NCI-H748 (cell line): Measurements from ENCODE around the gene FMN2.
"Not testable (repeated sequence)": the region's sequence is repeated elsewhere in the genome, so short reads cannot be mapped to it uniquely, and the experiment has no call there.

Experiments
- DNase-seq: peaks from one replicate; lab custom pipeline; 2025; ENCODE audit not compliant: unreplicated experiment; lab: John Stamatoyannopoulos, UW

Gene FMN2

DNA sequence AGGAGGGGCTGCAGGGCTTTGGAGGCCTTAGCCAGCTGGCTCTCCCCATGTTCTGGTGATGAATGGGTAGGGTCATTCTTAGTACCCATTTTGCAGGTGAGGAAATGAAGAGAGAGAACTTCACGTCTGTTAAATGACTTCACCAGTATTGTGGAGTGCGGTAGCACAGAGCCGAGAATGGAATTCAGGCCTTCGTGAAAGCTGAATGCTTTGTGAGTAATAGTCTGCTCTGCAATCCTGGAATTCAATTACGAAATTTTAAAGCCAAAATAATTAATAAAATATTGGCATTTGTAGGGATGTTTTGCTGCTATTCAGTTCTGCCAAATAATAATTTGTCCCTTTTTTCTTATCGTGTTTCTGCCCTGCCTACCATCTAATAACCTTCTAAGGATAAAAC lies 322.6 kb downstream of the FMN2 start:
- DNase-seq = no peak

DNA sequence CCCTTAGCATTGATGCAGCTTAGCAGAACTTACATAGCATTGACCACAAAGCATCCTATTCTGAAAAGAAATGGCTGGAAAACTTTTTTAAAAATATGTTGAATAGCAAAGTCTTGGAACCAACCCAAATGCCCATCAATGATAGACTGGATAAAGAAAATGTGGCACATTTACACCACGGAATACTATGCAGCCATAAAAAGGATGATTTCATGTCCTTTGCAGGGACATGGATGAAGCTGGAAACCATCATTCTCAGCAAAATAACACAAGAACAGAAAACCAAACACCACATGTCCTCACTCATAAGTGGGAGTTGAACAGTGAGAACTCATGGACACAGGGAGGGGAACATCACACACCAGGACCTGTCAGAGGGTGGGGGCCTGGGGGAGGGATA lies 323.3 kb downstream of the FMN2 start:
- not testable (repeated sequence) for DNase-seq

DNA sequence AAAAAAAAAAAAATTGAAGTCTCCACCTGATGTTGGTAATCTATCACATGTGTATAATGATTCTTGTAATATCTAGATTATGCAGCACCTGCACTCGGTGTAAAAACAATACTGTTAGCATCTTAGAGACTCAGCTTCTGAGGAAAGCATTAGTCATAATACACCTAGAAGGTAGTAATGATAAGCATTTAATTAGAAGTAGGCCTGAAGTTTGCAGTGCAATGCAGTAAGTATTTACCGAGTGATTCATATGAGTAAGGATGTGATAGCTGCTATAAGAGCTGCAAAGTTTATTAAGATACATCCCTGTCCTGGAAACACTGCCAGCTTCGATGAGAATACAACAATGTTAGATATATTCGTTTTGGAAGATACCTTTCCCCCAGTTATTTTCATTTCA lies 323.8 kb downstream of the FMN2 start:
- DNase-seq = no peak

DNA sequence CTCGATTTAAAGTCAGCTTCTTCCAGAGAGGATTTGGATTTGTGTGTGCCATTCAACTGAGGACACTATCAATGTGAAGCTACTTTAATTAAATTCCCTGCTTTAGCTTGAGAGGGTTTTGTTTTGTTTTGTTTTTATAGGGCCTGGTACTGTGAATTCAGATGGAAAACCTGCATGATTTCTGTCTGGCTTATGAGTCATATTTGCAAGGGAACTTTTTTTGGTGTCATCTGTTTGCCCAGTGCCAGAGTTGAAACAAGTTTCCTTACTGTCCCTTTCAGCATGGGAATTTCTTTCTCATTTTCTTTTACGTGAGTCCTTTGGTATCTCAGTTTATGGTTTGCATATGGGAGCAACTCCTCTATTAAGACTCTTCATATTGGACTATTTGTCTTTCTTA lies 325.6 kb downstream of the FMN2 start:
- DNase-seq = no peak

DNA sequence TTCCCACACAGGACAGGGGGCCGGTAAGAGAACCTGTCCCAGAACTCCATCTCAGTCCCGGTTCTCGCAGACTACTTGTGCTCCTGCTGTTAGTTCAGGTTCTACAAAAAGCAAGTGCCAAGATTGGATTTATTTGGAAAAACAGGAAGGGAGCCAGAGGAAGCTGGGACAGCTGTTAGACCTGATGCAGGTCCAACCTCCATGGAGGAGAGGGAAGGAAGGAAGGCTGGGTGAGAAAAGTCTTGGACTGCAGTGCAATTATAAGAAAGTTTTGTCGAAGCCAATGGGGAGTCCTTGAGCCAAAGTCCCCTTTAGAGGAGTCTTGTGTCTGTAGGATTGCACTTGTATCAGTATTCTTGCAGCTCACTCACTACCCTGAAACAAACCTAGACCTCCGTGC lies 329.1 kb downstream of the FMN2 start:
- no peak for DNase-seq

DNA sequence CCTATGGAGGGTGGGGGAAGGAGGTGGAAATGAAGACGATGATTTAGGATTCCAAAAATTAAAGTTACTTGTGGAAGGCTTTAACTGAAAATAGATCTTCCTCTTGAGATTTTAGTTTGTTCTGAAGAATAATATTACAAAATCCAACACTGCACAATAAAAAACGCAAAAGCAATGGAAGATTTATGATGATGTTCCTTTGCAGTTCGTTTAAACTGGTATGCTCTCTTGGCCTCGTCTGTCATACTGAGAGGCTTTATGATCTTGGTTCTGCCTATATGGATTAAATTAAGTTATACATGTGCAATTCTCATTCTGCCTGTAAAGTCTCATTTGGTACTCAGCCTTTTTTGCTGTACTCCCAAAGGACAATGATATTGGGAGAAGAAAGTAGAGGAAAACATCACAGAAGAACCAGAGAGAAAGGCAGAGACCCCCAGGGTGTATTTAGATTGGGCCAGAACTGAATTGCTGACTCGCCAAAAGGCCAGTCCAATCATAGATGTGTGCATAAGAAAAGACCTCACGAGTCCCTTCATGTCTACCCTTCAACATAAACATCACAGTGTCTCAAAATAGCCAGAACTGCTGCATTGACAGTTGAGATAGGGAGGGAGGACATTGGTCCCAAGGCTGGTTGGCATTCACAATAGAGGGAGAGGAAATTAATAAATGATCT lies 331.7 kb downstream of the FMN2 start:
- no peak for DNase-seq

DNA sequence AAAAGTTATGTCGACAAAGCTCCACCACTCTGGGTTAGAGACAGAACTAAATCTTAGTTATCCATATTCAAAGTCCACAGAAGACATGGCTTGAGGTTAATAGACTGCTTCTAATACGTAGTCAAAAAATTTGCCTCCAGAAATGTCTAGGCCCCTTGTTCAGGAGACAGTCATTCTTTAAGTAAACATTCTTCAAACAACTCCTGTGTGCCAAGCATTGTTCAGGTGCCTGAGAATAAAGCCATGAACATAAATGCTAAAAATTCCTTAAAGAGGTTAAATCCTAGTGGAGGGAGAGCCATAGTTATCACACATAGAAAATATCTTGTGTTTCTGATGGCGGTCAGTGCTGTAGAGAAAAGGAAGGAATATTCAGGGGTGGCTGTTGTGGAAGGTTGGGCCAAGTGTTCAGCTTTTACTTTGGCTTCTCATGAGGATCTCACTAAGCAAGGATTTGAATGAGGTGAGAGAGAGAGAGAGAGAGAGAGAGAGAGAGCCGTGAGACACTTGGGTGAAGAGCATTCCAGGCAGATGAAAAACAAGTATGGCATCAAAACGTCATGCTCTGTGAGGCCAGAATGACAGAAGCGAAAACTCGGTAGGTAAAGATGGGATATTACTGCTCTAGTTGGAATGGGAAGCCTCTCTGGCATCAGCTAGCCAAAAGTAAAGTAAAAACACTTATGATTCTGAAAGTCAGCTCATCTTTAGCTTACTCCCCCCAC lies 333.2 kb downstream of the FMN2 start:
- no peak for DNase-seq

DNA sequence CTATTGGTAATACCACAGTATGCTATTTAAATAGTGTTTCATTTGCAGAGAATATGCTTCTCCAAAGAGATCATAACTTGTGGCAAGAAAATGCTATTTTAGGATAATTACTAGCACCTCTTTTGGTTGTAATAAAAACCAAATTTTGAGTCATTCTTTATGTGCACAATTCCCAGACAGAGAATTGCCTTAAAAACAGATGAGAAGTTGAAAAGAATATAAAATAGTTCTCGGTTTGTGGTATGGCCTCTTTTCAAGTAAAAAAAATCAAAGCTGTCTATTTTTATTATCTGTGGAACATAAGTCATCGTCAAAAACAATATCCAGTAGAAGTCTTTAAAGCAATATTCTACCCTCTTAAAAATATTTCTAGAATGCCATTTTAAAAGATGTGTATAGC lies 334.4 kb downstream of the FMN2 start:
- no peak for DNase-seq

DNA sequence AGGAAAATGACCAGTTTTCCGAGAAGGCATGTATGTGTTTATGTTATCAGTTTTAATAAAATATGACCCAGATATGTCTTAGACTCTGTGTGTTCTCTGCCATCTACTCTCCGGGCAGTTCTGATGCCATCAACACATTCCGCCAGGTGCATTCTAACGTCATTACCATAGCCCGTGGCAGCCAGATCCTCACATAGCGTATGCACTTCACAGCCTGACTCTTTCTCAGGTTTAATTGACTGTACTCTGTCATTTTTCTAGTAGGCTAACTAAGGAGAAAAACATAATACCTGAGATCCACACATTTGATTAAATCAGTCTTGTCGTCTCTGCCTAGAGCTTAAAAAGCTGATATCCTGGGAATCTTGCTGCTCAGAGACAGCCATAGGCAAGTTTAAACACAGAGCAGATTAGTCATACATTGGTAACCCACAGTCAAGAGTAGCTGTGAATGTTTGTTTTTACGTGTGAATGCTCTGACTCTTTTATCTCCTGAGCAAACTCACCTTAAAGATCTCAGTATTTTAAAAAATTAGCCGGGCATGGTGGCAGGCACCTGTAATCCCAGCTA lies 344.4 kb downstream of the FMN2 start:
- DNase-seq = no peak

DNA sequence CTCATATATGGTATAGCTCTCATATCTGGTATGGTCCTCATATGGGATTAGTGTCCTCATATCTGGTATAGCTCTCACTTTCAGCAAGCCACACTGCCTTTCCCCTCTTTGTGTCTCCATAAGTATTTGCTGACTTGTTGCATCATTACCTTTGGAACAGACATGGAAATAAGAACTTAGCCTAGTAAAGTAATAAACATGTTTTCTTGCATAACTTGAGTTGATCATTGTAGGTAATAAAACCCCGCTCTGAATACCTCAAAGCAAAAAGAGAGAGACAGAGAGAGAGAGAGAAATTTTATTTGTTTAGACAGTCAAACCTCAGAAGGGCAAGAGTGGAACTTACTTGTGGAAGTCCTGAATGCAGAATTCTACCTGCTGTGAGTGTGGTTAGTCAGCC lies 350.0 kb downstream of the FMN2 start:
- DNase-seq = no peak

DNA sequence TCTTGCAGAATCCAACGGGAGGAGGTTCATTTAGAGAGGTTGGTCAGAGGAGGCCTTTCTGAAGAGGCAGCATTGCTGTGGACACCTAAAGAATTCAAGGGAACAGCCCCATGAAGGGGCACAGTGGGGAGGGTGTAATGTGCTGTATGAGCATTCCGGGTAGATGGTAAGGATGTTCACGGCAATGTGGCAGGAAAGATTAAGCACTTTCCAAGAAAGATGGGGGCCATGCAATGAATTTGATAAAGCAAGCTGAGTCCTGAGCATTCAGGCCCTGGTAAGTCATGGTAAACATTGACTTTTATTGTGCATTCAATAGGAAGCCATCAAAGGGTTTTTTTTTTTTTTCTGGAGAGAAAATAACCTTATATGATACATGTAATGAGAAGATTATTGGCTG lies 353.7 kb downstream of the FMN2 start:
- DNase-seq = no peak

DNA sequence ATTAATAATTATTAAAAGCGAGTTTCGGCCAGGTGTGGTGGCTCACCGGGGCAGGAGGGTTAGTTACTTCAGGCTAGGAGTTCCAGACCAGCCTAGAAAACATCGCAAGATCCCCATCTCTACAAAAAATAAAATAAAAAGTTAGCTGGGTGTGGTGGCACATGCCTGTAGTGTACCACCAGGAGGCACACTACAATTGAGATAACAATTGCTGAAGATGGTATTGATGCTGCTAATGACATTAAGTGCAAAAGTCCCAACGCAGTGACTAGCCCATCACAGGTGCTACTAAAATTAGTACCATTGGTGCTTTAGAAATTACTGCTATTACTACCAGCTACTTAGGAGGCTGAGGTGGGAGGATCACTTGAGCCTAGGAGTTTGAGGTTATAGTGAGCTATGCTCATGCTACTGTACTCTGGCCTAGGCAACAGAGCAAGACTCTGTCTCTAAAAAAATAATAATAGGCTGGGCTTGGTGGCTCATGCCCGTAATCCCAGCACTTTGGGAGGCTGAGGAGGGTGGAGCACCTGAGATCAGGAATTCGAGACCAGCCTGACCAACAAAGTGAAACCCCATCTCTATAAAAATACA lies 363.6 kb downstream of the FMN2 start:
- peak; percentile 7 for DNase-seq

DNA sequence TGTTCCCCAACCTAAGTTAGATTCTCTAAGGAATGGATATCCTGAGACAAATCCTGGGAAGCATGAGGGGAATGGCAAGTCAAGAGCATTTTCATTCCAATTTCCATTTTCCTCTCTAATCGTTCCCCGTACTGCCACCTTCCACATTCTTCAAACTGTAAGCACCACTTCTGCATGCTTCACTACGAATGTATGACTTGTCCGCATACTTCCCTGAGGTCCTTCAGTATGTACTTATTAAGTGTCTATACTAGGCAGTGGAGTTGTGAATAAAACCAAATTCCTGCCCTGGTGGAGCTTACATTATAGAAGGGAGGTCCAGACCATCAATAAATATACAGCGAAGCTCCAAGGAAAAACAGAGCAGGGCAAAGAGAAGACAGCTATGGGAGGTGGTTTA lies 365.5 kb downstream of the FMN2 start:
- DNase-seq = no peak

DNA sequence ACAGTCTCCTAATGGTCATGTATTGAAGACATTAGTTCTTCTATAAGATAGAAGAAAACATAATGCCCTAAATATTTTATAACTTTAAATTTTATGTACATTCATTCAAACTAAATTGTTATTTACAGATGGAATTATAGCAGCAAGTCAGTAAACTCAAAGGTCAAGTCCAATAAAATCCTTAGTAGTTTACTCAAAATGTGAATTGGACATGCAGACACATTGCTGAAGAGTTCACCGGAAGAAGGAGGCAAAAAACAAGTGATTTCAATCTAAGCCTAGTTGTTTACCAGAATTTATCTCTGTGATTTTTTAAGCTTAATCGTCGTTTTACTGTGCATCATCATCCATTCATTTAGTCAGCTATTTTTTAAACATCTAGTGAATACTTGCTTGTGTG lies 370.6 kb downstream of the FMN2 start:
- DNase-seq = no peak

DNA sequence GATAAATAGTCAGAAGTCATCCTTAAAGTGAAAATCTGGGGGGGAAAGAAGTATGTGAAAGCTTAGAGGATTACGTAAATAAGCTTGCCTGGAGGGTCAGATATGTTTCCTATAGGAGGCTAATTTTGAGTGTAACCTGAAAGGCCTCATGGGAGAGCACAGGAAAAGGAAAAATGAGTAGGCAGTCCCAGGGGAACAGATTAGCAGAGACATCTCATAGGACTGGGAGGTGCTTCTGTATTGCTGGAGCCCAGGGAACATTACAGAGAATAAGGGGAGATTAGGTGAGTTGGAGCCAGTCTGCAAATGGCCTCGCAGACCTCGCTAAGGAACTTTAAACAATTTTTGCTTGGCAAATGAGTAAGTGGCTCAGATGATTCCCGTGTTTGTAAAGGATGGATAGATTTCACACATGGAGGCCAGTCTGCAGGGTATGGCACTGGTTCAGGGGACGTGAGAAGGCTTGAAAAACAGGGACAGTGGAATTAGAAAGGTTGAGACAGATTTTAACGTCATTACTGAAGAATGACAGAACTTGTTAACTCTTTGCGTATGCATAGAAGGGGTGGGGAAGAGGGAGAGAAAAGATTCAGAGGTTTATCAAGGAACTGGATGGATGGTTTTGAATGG lies 371.2 kb downstream of the FMN2 start:
- no peak for DNase-seq

DNA sequence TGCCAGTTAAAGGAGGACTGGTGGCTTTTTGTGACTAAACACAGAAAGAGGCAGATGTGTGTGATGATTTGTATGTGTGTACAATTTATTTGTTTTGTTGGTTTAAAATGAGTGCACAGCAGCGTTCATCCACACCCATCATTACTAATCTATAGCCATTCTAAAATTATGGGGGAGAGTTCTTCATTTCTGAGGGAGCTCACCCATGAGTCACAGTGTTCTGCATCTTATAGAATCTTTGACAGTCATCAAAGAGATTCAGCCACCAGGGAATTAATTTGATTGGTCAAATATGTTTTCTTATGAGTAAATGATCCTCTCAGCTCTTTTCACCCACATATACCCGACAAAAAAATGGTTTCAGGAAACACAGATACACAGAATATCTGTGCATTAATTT lies 372.4 kb downstream of the FMN2 start:
- no peak for DNase-seq

DNA sequence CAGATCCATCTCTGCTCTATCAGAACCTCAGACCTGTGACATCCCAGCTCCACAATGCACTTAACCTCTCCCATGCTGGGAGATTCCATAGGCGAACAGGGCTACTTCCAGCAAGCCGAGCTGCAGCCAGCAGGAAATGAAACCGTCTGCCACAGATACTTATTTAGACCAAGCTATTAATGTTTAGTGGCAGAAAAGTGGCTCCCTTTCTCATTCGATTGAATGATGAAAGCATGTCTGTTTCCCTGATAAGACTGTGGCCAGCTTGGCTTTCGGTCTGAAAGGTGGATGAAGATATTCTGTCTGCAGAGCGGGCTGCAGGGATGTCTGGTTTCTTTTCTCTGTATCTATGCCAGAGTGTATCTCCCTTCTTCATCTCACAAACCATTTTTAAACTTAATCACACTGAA lies 373.9 kb downstream of the FMN2 start:
- DNase-seq = no peak

DNA sequence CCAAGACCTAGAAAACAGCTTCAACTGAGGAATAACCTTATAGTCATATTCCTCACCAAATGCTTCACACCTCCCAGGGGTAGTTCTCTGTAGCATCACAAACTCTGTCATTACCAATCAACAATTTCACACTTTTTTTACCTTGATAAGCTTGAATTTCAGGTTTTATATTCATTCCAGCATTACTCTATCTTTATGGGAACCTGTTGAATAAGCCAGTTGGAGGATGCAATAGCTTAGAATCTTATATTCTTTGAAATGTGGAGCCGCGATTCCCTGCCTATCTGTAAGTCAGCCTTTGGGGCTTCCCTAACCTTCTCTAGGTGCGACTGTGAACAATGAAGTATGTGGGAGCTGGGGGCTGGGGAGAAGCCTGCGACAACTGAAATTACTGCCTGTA lies 374.8 kb downstream of the FMN2 start:
- no peak for DNase-seq

DNA sequence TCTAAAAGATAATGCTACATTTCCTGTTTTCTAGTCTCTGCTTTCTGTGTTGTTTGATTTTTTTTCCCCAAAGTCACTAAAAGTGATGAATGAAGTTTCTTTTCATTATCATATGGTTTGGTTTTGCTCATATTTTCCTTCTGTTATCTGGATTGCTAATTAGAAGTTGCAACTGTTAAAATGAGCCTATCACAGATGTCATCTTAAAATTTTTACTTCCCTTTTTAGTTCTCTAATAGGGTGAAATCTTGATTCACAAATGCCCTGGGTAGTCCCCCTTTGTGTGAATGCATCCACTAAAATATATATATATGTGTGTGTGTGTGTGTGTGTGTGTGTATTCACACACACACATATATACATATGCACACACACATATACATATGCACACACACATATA lies 376.2 kb downstream of the FMN2 start:
- DNase-seq = no peak

DNA sequence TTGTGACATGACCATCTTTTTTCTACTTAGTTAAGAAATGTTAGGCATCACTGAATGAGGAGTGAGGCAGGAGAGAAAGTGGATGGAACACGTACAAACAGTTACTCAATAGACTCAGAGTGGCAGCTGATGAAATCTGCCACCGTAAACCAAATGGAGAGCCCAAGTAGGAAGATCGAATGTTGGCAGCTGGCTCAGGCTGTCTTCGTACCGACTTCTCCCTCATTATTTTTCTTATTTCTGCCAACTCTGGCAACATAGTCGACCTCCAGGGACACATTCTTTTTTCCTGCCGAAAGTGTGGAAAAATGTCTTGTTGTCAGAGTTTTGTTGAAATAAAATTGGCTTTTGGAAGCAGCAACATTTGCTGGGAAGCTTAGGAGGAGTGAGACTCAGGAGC lies 377.0 kb downstream of the FMN2 start:
- DNase-seq = no peak

DNA sequence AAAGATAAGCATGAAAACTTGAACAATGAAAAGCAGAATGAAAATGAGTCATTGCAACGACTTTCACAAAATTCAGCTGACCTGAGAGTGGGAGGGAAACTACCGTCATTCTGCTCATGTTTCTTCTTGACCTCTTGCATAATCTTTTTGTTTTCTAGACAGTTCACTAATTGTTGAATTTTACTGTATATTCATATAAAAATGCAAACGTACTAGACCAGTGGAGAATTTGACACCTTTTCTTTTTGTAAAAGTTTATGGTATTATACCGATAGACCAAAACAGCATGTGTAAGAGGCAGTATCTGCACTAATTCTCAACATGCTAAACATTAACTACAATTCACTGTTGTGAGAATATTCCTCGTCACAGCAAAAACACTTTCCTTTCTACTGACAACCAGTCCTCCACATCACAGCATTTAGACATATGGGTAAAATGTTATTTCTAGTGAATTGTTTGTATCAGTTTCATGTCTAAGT lies 382.5 kb downstream of the FMN2 start:
- no peak for DNase-seq

DNA sequence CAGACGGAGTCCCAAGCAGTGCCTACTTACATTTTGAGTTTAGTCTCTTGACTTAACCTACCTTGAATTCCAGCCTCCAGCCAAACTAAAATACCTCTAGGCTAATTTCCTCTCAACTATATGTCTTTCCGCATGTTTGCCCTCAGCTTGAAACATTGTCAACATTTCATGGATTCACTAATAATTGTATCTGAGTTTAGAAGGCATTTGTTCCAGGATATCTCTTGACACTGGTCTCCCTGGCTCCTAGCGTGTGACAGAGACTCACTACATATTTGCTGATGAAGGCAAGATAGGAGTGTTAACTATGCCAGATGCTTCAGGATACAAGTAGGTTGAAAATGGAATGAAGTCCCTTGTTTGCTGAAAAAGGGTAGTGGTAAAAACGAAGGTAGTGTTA lies 384.1 kb downstream of the FMN2 start:
- DNase-seq = no peak
